Ovary (tissue), 9 donors: ENCODE data around the gene LYL1. TPM values are rescaled to one million over a fixed set of nuclear protein-coding genes. Genes with fewer than 3 reads are reported as not detected.

Source experiments
- DNase-seq, 5 donors: peaks; one replicate each; pipeline ENCODE4 v3.0.0-alpha.2; 2019 to 2020
- H3K27ac ChIP-seq, 2 donors: fragments of 200-600 bp; one replicate each; pipeline versions ENCODE4 v1.5.1 to v1.8.0; 2019 to 2022
- H3K27me3 ChIP-seq: fragments of 200-600 bp; one replicate; pipeline ENCODE4 v1.8.0; 2022
- H3K36me3 ChIP-seq: fragments of 200-600 bp; sonication (generic); one replicate; pipeline ENCODE4 v1.5.1; 2019
- H3K4me1 ChIP-seq: one replicate; pipeline ENCODE4 v1.8.1; 2013; ENCODE audit warnings: mild to moderate bottlenecking, moderate library complexity; ENCODE audit not compliant: insufficient read depth
- H3K4me3 ChIP-seq: fragments of 200-600 bp; sonication (generic); one replicate; pipeline ENCODE4 v1.5.1; 2017
- H3K9me3 ChIP-seq, 2 donors: fragments of 200-600 bp in 1 of 2; sonication (generic) in 1 of 2; one replicate each; pipeline versions ENCODE4 v1.5.1 to v1.8.1; 2013 to 2019; ENCODE audit warnings: mild to moderate bottlenecking in 1 of 2, moderate library complexity in 1 of 2
- CTCF ChIP-seq, 3 donors: fragments of 450-650 bp in 2 of 3; fragments of 200-600 bp in 1 of 3; IDR thresholded peaks; one replicate each; pipeline versions ENCODE4 v1.5.1 to v1.8.0; 2016 to 2022; ENCODE audit warnings: antibody characterized with exemption in 3 of 3, mild to moderate bottlenecking in 1 of 3
- EP300 ChIP-seq: sonication (generic); formaldehyde crosslinking; IDR thresholded peaks from one replicate; pipeline ENCODE4 v1.6.1; 2017; ENCODE audit warnings: antibody characterized with exemption
- POLR2A ChIP-seq: fragments of 450-650 bp; IDR thresholded peaks from one replicate; pipeline ENCODE4 v1.6.1; 2017; ENCODE audit warnings: antibody characterized with exemption, mild to moderate bottlenecking, moderate library complexity
- WGBS, 3 donors: extraction: QIAGEN DNeasy Blood & Tissue Kit in 1 of 3; methylation state at CpG; one replicate each; pipeline versions ENCODE4 v1.1.5 to v1.1.7; 2013 to 2017; 5-methylcytosine and 5-hydroxymethylcytosine counted together
- intact Hi-C, 4 donors: fragments of 100-400 bp; cut with DNase I; formaldehyde crosslinking; loops; one replicate each; pipeline versions ENCODE4 v1.11.0 to v1.15.1; 2022 to 2023
- polyA plus RNA-seq, 2 donors: library from polyadenylated mRNA; stranded (reverse); fragments of 200-250 nt in 1 of 2; fragments of 350-450 nt in 1 of 2; fragmentation: Illumina TruSeq in 1 of 2; extraction: RNeasy Lipid Tissue Mini Kit (QIAGEN cat#74804) in 1 of 2; gene quantifications; one replicate each; pipeline ENCODE4 v1.2.3, GENCODE V29; 2013 to 2014
- total RNA-seq, 7 donors: library from RNA; depleted of rRNA in 2 of 7; stranded (reverse); fragments of >200 nt in 2 of 7; fragmentation: NEBNext Ultra II Directional in 3 of 7; extraction: Animal tissue kit (Norgen Biotek cat#: 25700) in 3 of 7; gene quantifications; one replicate each; pipeline versions ENCODE4 v1.1.0 to v1.2.4, GENCODE V29; 2016 to 2023
- donor health status: DM: no; HTN: no; CAD: no; lungs with moderate emphysema.
- donor health status: DM: no; HTN: no; CAD: no.
- donor health status: Bipolar disorder and iron deficiency.
- donor health status: DM: yes; HTN: yes; CAD: no.
- donor health status: DM: no; HTN: no; CAD: no.
- donor health status: DM: yes; HTN: yes; CAD: no.

LYL1 gene
- total and polyA plus RNA-seq, 9 donors = 0.90 to 7.4 (median 5.0) TPM

GRCh38 chr19:13135068-13136062, 32.7 kb upstream of the LYL1 start:
- WGBS, 3 donors = 88 to 91% (median 89%) methylated on average over 42 to 60 of the region's 60 CpGs
- TF ChIP-seq EP300 (no peak), CTCF (IDR thresholded peaks at IDR 0.05) (no peak), POLR2A (no peak)
- no peaks in the 10 kb centered on the region for H3K4me1 ChIP-seq
- intact Hi-C loops = no loop called here
- DNase-seq = no peak
- H3K27ac ChIP-seq = no peak overlapping the region
- no peaks in the 10 kb centered on the region for H3K36me3 ChIP-seq
- H3K4me3 ChIP-seq = no peak overlapping the region
- no peaks in the 10 kb centered on the region for H3K9me3 ChIP-seq
- H3K27me3 ChIP-seq = no peaks in the 10 kb centered on the region

GRCh38 chr19:13134626-13135025, 32.0 kb upstream of the LYL1 start:
- WGBS, 3 donors = 92 to 94% (median 93%) methylated on average over 3 of the region's 3 CpGs
- Histone ChIP-seq H3K36me3 (no peaks in the 10 kb centered on the region), H3K4me1 (no peaks in the 10 kb centered on the region), H3K27ac (no peak overlapping the region), H3K9me3 (no peaks in the 10 kb centered on the region), H3K4me3 (no peak overlapping the region), H3K27me3 (no peaks in the 10 kb centered on the region)
- no peak for TF ChIP-seq POLR2A
- no peak for TF ChIP-seq EP300
- no peak for TF ChIP-seq CTCF (IDR thresholded peaks at IDR 0.05)
- intact Hi-C loops = no loop called here
- no peak for DNase-seq

GRCh38 chr19:13133241-13133870, 30.7 kb upstream of the LYL1 start:
- H3K4me3 ChIP-seq = no peak overlapping the region
- H3K4me1 ChIP-seq = no peaks in the 10 kb centered on the region
- H3K27ac ChIP-seq = no peak overlapping the region
- no peaks in the 10 kb centered on the region for H3K36me3 ChIP-seq
- TF ChIP-seq CTCF (IDR thresholded peaks at IDR 0.05) (no peak), POLR2A (no peak), EP300 (no peak)
- DNase-seq = no peak
- WGBS, 3 donors = 53 to 66% (median 53%) methylated on average over 12 of the region's 12 CpGs
- intact Hi-C loops = no loop called here
- no peaks in the 10 kb centered on the region for H3K9me3 ChIP-seq
- H3K27me3 ChIP-seq = no peaks in the 10 kb centered on the region

GRCh38 chr19:13132471-13133180, 30.0 kb upstream of the LYL1 start:
- intact Hi-C loops = no loop called here
- no peak overlapping the region for H3K4me3 ChIP-seq
- no peak for TF ChIP-seq POLR2A
- no peak for TF ChIP-seq CTCF (IDR thresholded peaks at IDR 0.05)
- TF ChIP-seq EP300 = no peak
- no peaks in the 10 kb centered on the region for H3K9me3 ChIP-seq
- no peaks in the 10 kb centered on the region for H3K36me3 ChIP-seq
- WGBS, 3 donors = 87 to 90% (median 88%) methylated on average over 8 of the region's 8 CpGs
- DNase-seq = no peak
- no peak overlapping the region for H3K27ac ChIP-seq
- no peaks in the 10 kb centered on the region for H3K27me3 ChIP-seq
- no peaks in the 10 kb centered on the region for H3K4me1 ChIP-seq
